ES-I3 (cell line): ENCODE results near the gene PKP1.

Source experiments
- H3K36me3 ChIP-seq: 2 replicates; pipeline ENCODE4 v1.6.1; 2013; ENCODE audit warnings: mild to moderate bottlenecking, low read length, control low read depth, moderate library complexity; ENCODE audit not compliant: insufficient read depth
- H3K4me1 ChIP-seq: 2 replicates; pipeline ENCODE4 v1.6.1; 2013; ENCODE audit warnings: mild to moderate bottlenecking, control low read depth, low read length; ENCODE audit not compliant: insufficient read depth
- H3K9ac ChIP-seq: 2 replicates; pipeline ENCODE4 v1.6.1; 2013; ENCODE audit warnings: low read depth, mild to moderate bottlenecking, low read length, moderate library complexity
- H3K9me3 ChIP-seq: 2 replicates; pipeline ENCODE4 v1.6.1; 2013; ENCODE audit warnings: mild to moderate bottlenecking, low read length, moderate library complexity; ENCODE audit not compliant: control insufficient read depth, insufficient read depth

The PKP1 gene

GRCh38 chr1:201347498-201348210 lies 64.3 kb downstream of the PKP1 start:
- Histone ChIP-seq H3K4me1 (peaks cover 4% of the 10 kb centered on the region), H3K36me3 (no peaks in the 10 kb centered on the region), H3K9me3 (peaks cover 2% of the 10 kb centered on the region; the same call in 1 of the 2 replicates), H3K9ac (no peak overlapping the region)

GRCh38 chr1:201348211-201348566 lies 64.9 kb downstream of the PKP1 start:
- Histone ChIP-seq H3K4me1 (peaks cover 4% of the 10 kb centered on the region), H3K9me3 (no peaks in the 10 kb centered on the region), H3K9ac (no peak overlapping the region), H3K36me3 (no peaks in the 10 kb centered on the region)

- Histone ChIP-seq H3K9ac (no peak overlapping the region), H3K36me3 (no peaks in the 10 kb centered on the region), H3K4me1 (peaks cover 8% of the 10 kb centered on the region), H3K9me3 (no peaks in the 10 kb centered on the region)
Measured at GRCh38 chr1:201349092-201349491, 65.8 kb downstream of the PKP1 start.

GRCh38 chr1:201350361-201350725 lies 67.0 kb downstream of the PKP1 start:
- H3K9me3 ChIP-seq: no peaks in the 10 kb centered on the region
- no peak overlapping the region for H3K9ac ChIP-seq
- H3K4me1 ChIP-seq: peaks cover 8% of the 10 kb centered on the region
- H3K36me3 ChIP-seq: no peaks in the 10 kb centered on the region

GRCh38 chr1:201350884-201351283 lies 67.6 kb downstream of the PKP1 start:
- Histone ChIP-seq H3K9ac (no peak overlapping the region), H3K4me1 (peaks cover 8% of the 10 kb centered on the region), H3K9me3 (no peaks in the 10 kb centered on the region), H3K36me3 (no peaks in the 10 kb centered on the region)

- H3K9ac ChIP-seq: no peak overlapping the region
- peaks cover 8% of the 10 kb centered on the region for H3K4me1 ChIP-seq
- H3K9me3 ChIP-seq: no peaks in the 10 kb centered on the region
- no peaks in the 10 kb centered on the region for H3K36me3 ChIP-seq
Measured at GRCh38 chr1:201351617-201352016, 68.3 kb downstream of the PKP1 start.

- H3K36me3 ChIP-seq: no peaks in the 10 kb centered on the region
- H3K9ac ChIP-seq: no peak overlapping the region; the same call in 1 of the 2 replicates
- no peaks in the 10 kb centered on the region for H3K9me3 ChIP-seq
- H3K4me1 ChIP-seq: peaks cover 4% of the 10 kb centered on the region; the same call in 1 of the 2 replicates
Measured at GRCh38 chr1:201353186-201353940, 70.1 kb downstream of the PKP1 start.

GRCh38 chr1:201354151-201354900 lies 71.0 kb downstream of the PKP1 start:
- Histone ChIP-seq H3K9ac (no peak overlapping the region), H3K9me3 (no peaks in the 10 kb centered on the region), H3K36me3 (no peaks in the 10 kb centered on the region), H3K4me1 (peaks cover 4% of the 10 kb centered on the region; the same call in 1 of the 2 replicates)

GRCh38 chr1:201354901-201355295 lies 71.6 kb downstream of the PKP1 start:
- Histone ChIP-seq H3K4me1 (peaks cover 4% of the 10 kb centered on the region; the same call in 1 of the 2 replicates), H3K9me3 (no peaks in the 10 kb centered on the region), H3K36me3 (no peaks in the 10 kb centered on the region), H3K9ac (no peak overlapping the region)

- no peaks in the 10 kb centered on the region for H3K9me3 ChIP-seq
- H3K4me1 ChIP-seq: peaks cover 4% of the 10 kb centered on the region; the same call in 1 of the 2 replicates
- H3K36me3 ChIP-seq: no peaks in the 10 kb centered on the region
- H3K9ac ChIP-seq: no peak overlapping the region
Measured at GRCh38 chr1:201355471-201355870, 72.2 kb downstream of the PKP1 start.

GRCh38 chr1:201356236-201356635 lies 72.9 kb downstream of the PKP1 start:
- H3K4me1 ChIP-seq: peaks cover 4% of the 10 kb centered on the region; the same call in 1 of the 2 replicates
- H3K9ac ChIP-seq: no peak overlapping the region
- H3K36me3 ChIP-seq: no peaks in the 10 kb centered on the region
- no peaks in the 10 kb centered on the region for H3K9me3 ChIP-seq

- Histone ChIP-seq H3K4me1 (peaks cover 4% of the 10 kb centered on the region; the same call in 1 of the 2 replicates), H3K9me3 (no peaks in the 10 kb centered on the region), H3K36me3 (no peaks in the 10 kb centered on the region), H3K9ac (no peak overlapping the region)
Measured at GRCh38 chr1:201356701-201357100, 73.4 kb downstream of the PKP1 start.

- Histone ChIP-seq H3K9ac (no peak overlapping the region), H3K9me3 (no peaks in the 10 kb centered on the region), H3K4me1 (peaks cover 9% of the 10 kb centered on the region), H3K36me3 (no peaks in the 10 kb centered on the region)
Measured at GRCh38 chr1:201357211-201357610, 73.9 kb downstream of the PKP1 start.

- H3K36me3 ChIP-seq: no peaks in the 10 kb centered on the region
- no peaks in the 10 kb centered on the region for H3K9me3 ChIP-seq
- H3K4me1 ChIP-seq: peaks cover 10% of the 10 kb centered on the region
- no peak overlapping the region for H3K9ac ChIP-seq
Measured at GRCh38 chr1:201357636-201358348, 74.5 kb downstream of the PKP1 start.
